ENCODE results near the gene ST3GAL2.

Gene ST3GAL2, protein sequence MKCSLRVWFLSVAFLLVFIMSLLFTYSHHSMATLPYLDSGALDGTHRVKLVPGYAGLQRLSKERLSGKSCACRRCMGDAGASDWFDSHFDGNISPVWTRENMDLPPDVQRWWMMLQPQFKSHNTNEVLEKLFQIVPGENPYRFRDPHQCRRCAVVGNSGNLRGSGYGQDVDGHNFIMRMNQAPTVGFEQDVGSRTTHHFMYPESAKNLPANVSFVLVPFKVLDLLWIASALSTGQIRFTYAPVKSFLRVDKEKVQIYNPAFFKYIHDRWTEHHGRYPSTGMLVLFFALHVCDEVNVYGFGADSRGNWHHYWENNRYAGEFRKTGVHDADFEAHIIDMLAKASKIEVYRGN

DNA sequence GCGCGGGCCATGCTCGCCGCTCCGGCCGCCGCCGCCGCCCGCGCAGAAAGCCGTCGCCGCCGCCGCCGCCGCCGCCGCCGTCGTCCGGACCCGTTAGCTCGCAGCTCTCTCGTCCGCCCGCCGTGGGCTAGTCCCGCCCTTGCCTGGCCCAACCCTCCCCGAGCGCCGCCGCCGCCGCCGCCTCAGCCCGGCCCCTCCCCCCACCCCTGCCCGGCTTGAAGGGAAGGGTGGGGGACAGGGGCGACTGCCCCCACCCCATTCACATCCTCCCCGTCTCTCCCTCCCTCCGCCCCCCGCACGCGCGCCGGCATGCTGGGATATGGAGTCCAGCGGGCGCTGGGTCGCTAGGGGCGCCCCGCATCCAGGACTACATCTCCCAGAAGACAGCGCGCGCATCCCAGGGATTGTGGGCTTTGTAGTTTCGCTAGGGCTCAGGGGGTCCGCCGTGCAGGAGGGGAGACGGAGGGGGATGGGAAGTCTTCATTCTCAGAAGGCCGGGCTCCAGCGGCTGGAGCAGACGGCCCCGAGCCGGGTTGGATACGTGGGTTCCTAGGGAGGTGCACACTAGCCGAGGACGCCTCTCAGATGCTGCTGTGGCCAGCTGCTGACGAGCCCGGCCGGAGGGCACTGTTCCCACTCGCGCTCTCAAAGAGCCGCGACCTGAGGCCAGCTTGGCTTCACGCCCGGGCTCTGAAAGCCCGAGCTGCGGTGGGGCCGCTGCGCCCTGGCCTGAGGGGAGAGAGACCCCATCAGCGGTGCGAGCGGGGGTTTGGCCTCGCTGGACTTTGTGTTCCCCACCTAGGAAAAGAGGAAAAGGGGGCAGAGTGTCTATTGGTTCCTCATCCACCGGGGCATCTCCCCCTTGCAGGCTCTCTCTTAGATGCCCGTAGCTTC lies at the start of gene ST3GAL2:
ST3GAL2 (minus strand) TSS at position 132 of the 894 bp plus-strand sequence. CDS start 40,570 bp downstream, outside the sequence.
- Histone ChIP-seq H2AFZ (ENCODE audit: low read length) (peak within 1 kb of the TSS; percentile 97), H3K79me2 (ENCODE audit: low read length) (peaks cover 33% of the 10 kb centered on the region), H3K9ac (ENCODE audit: low read length) (peak within 1 kb of the TSS; percentile 44; the same call in 1 of the 2 replicates), H3K27me3 (replicated peaks; ENCODE audit: insufficient read depth, low read length) (no peaks in the 10 kb centered on the region), H3K36me3 (replicated peaks; ENCODE audit: insufficient read depth, low read length) (no peaks in the 10 kb centered on the region), H3K27ac (ENCODE audit: low read length) (no peak within 1 kb of the TSS), H3K4me2 (ENCODE audit: low read depth, low read length) (peak within 1 kb of the TSS; percentile 96), H3K9me2 (replicated peaks; ENCODE audit: insufficient read depth, low read length) (no peaks in the 10 kb centered on the region), H3K9me3 (replicated peaks; ENCODE audit: insufficient read depth, low read length) (no peaks in the 10 kb centered on the region), H4K20me1 (ENCODE audit: insufficient read depth, low read length) (no peaks in the 10 kb centered on the region), H3F3A (ENCODE audit: insufficient read depth, low read length) (no peaks in the 10 kb centered on the region), H3K4me1 (ENCODE audit: low read length) (peaks cover 16% of the 10 kb centered on the region; the same call in 1 of the 2 replicates), H3K4me3 (ENCODE audit: low read length) (peak within 1 kb of the TSS; percentile 84)
- TF ChIP-seq EZH2 (optimal IDR thresholded peaks at IDR 0.05; ENCODE audit: low read depth, low read length), result no peak
- TF ChIP-seq, protein P1, sequence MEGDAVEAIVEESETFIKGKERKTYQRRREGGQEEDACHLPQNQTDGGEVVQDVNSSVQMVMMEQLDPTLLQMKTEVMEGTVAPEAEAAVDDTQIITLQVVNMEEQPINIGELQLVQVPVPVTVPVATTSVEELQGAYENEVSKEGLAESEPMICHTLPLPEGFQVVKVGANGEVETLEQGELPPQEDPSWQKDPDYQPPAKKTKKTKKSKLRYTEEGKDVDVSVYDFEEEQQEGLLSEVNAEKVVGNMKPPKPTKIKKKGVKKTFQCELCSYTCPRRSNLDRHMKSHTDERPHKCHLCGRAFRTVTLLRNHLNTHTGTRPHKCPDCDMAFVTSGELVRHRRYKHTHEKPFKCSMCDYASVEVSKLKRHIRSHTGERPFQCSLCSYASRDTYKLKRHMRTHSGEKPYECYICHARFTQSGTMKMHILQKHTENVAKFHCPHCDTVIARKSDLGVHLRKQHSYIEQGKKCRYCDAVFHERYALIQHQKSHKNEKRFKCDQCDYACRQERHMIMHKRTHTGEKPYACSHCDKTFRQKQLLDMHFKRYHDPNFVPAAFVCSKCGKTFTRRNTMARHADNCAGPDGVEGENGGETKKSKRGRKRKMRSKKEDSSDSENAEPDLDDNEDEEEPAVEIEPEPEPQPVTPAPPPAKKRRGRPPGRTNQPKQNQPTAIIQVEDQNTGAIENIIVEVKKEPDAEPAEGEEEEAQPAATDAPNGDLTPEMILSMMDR (IDR thresholded peaks at IDR 0.05; ENCODE audit: low read length), result no peak
- TF ChIP-seq EZH2phosphoT487 (IDR thresholded peaks at IDR 0.05; ENCODE audit: low read length), result no peak
- DNase-seq, result peak; percentile 92

DNA sequence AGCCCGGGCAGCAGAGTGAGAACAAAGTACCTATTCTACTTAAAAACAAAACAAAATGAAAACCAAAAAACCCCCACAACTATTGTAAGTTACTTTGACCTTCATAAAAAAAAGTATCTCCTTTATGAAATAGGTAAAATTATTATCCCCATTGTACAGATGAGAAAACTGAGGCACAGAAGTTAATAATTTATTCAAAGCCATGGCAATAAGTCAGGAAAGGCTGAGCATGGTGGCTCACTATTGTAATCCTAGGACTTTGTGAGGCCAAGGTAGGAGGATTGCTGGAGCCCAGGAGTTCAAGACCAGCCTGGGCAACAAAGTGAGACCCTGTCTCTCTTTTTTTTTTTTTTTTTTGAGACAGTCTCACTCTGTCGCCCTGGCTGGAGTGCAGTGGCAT lies 46.0 kb upstream of the ST3GAL2 start:
- Histone ChIP-seq H3K27me3 (replicated peaks; ENCODE audit: insufficient read depth, low read length) (no peaks in the 10 kb centered on the region), H3K79me2 (ENCODE audit: low read length) (no peaks in the 10 kb centered on the region), H3K27ac (ENCODE audit: low read length) (no peak overlapping the region), H3K36me3 (replicated peaks; ENCODE audit: insufficient read depth, low read length) (no peaks in the 10 kb centered on the region), H4K20me1 (ENCODE audit: insufficient read depth, low read length) (no peaks in the 10 kb centered on the region), H3K4me1 (ENCODE audit: low read length) (no peaks in the 10 kb centered on the region), H3K9me2 (replicated peaks; ENCODE audit: insufficient read depth, low read length) (no peaks in the 10 kb centered on the region), H3K9ac (ENCODE audit: low read length) (no peak overlapping the region), H3F3A (ENCODE audit: insufficient read depth, low read length) (no peaks in the 10 kb centered on the region), H3K4me2 (ENCODE audit: low read depth, low read length) (no peak overlapping the region), H2AFZ (ENCODE audit: low read length) (no peak overlapping the region), H3K9me3 (replicated peaks; ENCODE audit: insufficient read depth, low read length) (no peaks in the 10 kb centered on the region), H3K4me3 (ENCODE audit: low read length) (no peak overlapping the region)
- TF ChIP-seq, protein P1 (IDR thresholded peaks at IDR 0.05; ENCODE audit: low read length), result no peak
- no peak for DNase-seq

DNA sequence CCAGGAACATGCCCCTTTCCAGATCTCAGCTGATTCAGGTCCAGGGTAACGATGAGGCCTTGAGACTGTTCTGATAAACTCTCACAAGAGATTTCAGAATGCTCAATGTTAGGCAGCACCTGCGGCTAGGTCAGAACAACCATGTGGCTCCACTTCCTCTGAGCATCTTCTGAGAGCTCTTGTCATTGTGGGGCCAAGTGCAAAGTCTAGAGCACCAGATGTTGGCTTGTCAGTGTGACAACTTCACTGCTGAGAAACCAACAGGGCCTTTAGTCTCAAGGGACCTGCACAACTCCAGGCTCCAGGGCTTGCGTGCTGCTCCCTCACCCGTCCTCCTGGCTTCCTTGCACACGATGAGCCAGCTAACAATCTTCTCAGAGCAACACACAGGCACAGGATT lies 44.5 kb upstream of the ST3GAL2 start:
- no peaks in the 10 kb centered on the region for H3K79me2 ChIP-seq (ENCODE audit: low read length)
- H3K36me3 ChIP-seq (replicated peaks; ENCODE audit: insufficient read depth, low read length), result no peaks in the 10 kb centered on the region
- H3K4me1 ChIP-seq (ENCODE audit: low read length), result no peaks in the 10 kb centered on the region
- TF ChIP-seq EZH2phosphoT487 (IDR thresholded peaks at IDR 0.05; ENCODE audit: low read length) (no peak), EZH2 (optimal IDR thresholded peaks at IDR 0.05; ENCODE audit: low read depth, low read length) (no peak)
- TF ChIP-seq, protein P1 (IDR thresholded peaks at IDR 0.05; ENCODE audit: low read length), result no peak
- H3K9ac ChIP-seq (ENCODE audit: low read length), result no peak overlapping the region
- H3K27me3 ChIP-seq (replicated peaks; ENCODE audit: insufficient read depth, low read length), result no peaks in the 10 kb centered on the region
- H3K4me2 ChIP-seq (ENCODE audit: low read depth, low read length), result no peak overlapping the region
- H3K27ac ChIP-seq (ENCODE audit: low read length), result no peak overlapping the region
- DNase-seq, result no peak
- H3K4me3 ChIP-seq (ENCODE audit: low read length), result no peak overlapping the region
- H4K20me1 ChIP-seq (ENCODE audit: insufficient read depth, low read length), result no peaks in the 10 kb centered on the region
- H3K9me2 ChIP-seq (replicated peaks; ENCODE audit: insufficient read depth, low read length), result no peaks in the 10 kb centered on the region
- no peaks in the 10 kb centered on the region for H3F3A ChIP-seq (ENCODE audit: insufficient read depth, low read length)
- no peak overlapping the region for H2AFZ ChIP-seq (ENCODE audit: low read length)
- H3K9me3 ChIP-seq (replicated peaks; ENCODE audit: insufficient read depth, low read length), result no peaks in the 10 kb centered on the region

Measured in MM.1S (cell line).